ENCODE measurements around the gene AGBL1. TPM values are rescaled to one million over a fixed set of nuclear protein-coding genes. Genes with fewer than 3 reads are reported as not detected.

AGBL1 gene
- total and polyA plus RNA-seq, 4 donors = not detected

DNA sequence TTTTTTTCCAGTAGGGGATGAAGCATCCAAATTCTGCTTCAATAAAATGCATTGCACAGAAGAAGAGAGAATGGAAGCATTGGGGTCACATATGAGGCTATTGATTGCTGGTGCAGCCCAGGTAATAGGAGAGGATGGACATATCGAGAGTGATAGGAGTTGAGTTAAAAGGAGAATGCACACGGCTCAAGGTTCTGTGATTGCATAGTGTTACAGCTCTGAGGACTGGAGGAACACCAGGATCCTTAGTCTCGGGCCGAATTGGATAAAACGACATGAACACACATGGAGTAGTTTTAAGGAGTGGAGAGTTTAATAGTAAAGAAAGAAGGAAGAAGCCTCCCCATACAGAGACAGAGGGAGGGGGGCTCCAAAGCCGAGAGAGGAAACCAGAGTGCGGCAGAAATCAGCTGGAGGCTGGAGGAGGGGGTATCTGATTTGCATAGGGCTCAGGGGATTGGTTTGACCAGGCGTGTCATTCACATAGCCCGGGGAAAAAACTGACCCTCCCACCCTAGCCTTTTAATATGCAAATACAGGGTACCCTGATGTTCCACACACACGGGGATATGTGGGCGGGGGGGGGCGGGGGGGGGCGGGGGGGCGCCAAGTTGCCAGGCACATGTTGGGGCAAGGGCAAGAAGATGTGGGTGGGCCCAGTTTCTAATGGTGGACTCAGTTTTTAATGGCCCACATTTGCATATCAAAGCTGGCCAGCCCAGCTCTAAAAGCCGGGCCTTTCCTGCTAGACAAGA is 156.9 kb downstream of the AGBL1 start:
- no peak overlapping the region for H3K27ac ChIP-seq (ENCODE audit: low read depth in 1 of 2, low read length in 2 of 2)
- TF ChIP-seq TAF1 (conservative IDR thresholded peaks at IDR 0.05) (no peak), NR2F2 (IDR thresholded peaks at IDR 0.05) (no peak), JUND (IDR thresholded peaks at IDR 0.05) (no peak), SP1 (IDR thresholded peaks at IDR 0.05) (no peak), GABPA (IDR thresholded peaks at IDR 0.05 in 1 of 2, conservative IDR thresholded peaks at IDR 0.05 in 1 of 2) (no peak), HNF4A (conservative IDR thresholded peaks at IDR 0.05) (no peak), YY1 (IDR thresholded peaks at IDR 0.05) (no peak), RAD21 (IDR thresholded peaks at IDR 0.05) (no peak), HNF4G (IDR thresholded peaks at IDR 0.05) (no peak), RXRA (IDR thresholded peaks at IDR 0.05) (no peak), FOXA2 (IDR thresholded peaks at IDR 0.05) (no peak), EGR1 (IDR thresholded peaks at IDR 0.05; ENCODE audit: low read depth in 2 of 2) (no peak), FOXA1 (IDR thresholded peaks at IDR 0.05) (no peak)
- TF ChIP-seq, protein P1, sequence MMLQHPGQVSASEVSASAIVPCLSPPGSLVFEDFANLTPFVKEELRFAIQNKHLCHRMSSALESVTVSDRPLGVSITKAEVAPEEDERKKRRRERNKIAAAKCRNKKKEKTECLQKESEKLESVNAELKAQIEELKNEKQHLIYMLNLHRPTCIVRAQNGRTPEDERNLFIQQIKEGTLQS (IDR thresholded peaks at IDR 0.05) = no peak
- TF ChIP-seq, protein P2, sequence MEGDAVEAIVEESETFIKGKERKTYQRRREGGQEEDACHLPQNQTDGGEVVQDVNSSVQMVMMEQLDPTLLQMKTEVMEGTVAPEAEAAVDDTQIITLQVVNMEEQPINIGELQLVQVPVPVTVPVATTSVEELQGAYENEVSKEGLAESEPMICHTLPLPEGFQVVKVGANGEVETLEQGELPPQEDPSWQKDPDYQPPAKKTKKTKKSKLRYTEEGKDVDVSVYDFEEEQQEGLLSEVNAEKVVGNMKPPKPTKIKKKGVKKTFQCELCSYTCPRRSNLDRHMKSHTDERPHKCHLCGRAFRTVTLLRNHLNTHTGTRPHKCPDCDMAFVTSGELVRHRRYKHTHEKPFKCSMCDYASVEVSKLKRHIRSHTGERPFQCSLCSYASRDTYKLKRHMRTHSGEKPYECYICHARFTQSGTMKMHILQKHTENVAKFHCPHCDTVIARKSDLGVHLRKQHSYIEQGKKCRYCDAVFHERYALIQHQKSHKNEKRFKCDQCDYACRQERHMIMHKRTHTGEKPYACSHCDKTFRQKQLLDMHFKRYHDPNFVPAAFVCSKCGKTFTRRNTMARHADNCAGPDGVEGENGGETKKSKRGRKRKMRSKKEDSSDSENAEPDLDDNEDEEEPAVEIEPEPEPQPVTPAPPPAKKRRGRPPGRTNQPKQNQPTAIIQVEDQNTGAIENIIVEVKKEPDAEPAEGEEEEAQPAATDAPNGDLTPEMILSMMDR (IDR thresholded peaks at IDR 0.05; ENCODE audit: low read depth, low read length, missing input control) = no peak
- TF ChIP-seq, protein P3, sequence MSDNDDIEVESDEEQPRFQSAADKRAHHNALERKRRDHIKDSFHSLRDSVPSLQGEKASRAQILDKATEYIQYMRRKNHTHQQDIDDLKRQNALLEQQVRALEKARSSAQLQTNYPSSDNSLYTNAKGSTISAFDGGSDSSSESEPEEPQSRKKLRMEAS (IDR thresholded peaks at IDR 0.05) = no peak
- TF ChIP-seq, protein P4, sequence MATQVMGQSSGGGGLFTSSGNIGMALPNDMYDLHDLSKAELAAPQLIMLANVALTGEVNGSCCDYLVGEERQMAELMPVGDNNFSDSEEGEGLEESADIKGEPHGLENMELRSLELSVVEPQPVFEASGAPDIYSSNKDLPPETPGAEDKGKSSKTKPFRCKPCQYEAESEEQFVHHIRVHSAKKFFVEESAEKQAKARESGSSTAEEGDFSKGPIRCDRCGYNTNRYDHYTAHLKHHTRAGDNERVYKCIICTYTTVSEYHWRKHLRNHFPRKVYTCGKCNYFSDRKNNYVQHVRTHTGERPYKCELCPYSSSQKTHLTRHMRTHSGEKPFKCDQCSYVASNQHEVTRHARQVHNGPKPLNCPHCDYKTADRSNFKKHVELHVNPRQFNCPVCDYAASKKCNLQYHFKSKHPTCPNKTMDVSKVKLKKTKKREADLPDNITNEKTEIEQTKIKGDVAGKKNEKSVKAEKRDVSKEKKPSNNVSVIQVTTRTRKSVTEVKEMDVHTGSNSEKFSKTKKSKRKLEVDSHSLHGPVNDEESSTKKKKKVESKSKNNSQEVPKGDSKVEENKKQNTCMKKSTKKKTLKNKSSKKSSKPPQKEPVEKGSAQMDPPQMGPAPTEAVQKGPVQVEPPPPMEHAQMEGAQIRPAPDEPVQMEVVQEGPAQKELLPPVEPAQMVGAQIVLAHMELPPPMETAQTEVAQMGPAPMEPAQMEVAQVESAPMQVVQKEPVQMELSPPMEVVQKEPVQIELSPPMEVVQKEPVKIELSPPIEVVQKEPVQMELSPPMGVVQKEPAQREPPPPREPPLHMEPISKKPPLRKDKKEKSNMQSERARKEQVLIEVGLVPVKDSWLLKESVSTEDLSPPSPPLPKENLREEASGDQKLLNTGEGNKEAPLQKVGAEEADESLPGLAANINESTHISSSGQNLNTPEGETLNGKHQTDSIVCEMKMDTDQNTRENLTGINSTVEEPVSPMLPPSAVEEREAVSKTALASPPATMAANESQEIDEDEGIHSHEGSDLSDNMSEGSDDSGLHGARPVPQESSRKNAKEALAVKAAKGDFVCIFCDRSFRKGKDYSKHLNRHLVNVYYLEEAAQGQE (IDR thresholded peaks at IDR 0.05) = no peak
- TF ChIP-seq, protein P5, sequence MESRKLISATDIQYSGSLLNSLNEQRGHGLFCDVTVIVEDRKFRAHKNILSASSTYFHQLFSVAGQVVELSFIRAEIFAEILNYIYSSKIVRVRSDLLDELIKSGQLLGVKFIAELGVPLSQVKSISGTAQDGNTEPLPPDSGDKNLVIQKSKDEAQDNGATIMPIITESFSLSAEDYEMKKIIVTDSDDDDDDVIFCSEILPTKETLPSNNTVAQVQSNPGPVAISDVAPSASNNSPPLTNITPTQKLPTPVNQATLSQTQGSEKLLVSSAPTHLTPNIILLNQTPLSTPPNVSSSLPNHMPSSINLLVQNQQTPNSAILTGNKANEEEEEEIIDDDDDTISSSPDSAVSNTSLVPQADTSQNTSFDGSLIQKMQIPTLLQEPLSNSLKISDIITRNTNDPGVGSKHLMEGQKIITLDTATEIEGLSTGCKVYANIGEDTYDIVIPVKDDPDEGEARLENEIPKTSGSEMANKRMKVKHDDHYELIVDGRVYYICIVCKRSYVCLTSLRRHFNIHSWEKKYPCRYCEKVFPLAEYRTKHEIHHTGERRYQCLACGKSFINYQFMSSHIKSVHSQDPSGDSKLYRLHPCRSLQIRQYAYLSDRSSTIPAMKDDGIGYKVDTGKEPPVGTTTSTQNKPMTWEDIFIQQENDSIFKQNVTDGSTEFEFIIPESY (IDR thresholded peaks at IDR 0.05) = no peak
- H3K36me3 ChIP-seq (ENCODE audit: control insufficient read depth in 4 of 4, insufficient read depth in 3 of 4, low read depth in 1 of 4, low read length in 3 of 4) = no peaks in the 10 kb centered on the region
- H3K4me1 ChIP-seq (ENCODE audit: control insufficient read depth in 4 of 4, insufficient read depth in 4 of 4, low read length in 3 of 4) = no peaks in the 10 kb centered on the region
- 20% methylated on average over 15 of the region's 15 CpGs for WGBS
- DNase-seq (ENCODE audit: low spot score) = no peak
- H3K9ac ChIP-seq (ENCODE audit: low read depth in 1 of 2, low read length in 2 of 2) = no peak overlapping the region
- H3K9me3 ChIP-seq (ENCODE audit: control insufficient read depth in 4 of 4, low read length in 3 of 4) = no peaks in the 10 kb centered on the region
- H3K27me3 ChIP-seq (ENCODE audit: control insufficient read depth in 4 of 4, insufficient read depth in 4 of 4, low read length in 3 of 4) = peaks cover 0 to 8% (median 2%) of the 10 kb centered on the region in 4 donors
- H3K4me3 ChIP-seq (ENCODE audit: low read depth in 1 of 3, low read length in 3 of 3) = no peak overlapping the region
